HL-60 (cell line): Measurements from ENCODE around the gene ANKH.

Experiments
- DNase-seq, 2 experiments: peaks; one replicate each; pipeline ENCODE4 v3.0.0-alpha.2; 2010 to 2020; ENCODE audit warnings: low read depth in 1 of 2, low spot score in 1 of 2
- H3K27ac ChIP-seq: fragments of 250-450 bp; sonication (Bioruptor Pico); replicated peaks from 2 replicates; pipeline ENCODE4 v1.5.1; 2020; ENCODE audit warnings: mild to moderate bottlenecking, moderate library complexity
- H3K27me3 ChIP-seq: fragments of 250-450 bp; sonication (Bioruptor Pico); 2 replicates; pipeline ENCODE4 v1.5.1; 2021; ENCODE audit warnings: mild to moderate bottlenecking, moderate library complexity; ENCODE audit not compliant: insufficient read depth, poor library complexity, severe bottlenecking
- H3K4me3 ChIP-seq: replicated peaks from 2 replicates; pipeline ENCODE4 v1.5.1; 2011; ENCODE audit warnings: mild to moderate bottlenecking, control low read depth, low read length; ENCODE audit not compliant: insufficient read depth
- GABPA ChIP-seq: IDR thresholded peaks from 2 replicates; pipeline ENCODE4 v1.6.1; 2012; ENCODE audit warnings: low read depth
- POLR2AphosphoS5 ChIP-seq: IDR thresholded peaks from 2 replicates; pipeline ENCODE4 v1.6.1; 2012; ENCODE audit warnings: low read depth
- SPI1 ChIP-seq: IDR thresholded peaks from 2 replicates; pipeline ENCODE4 v1.6.1; 2012; ENCODE audit warnings: low read depth, mild to moderate bottlenecking, borderline replicate concordance
- TF ChIP-seq, protein P1 (sequence below): IDR thresholded peaks from 2 replicates; pipeline ENCODE4 v1.6.1; 2012; ENCODE audit warnings: low read depth; ENCODE audit not compliant: insufficient replicate concordance
- TF ChIP-seq, protein P2 (sequence below): IDR thresholded peaks from one replicate; pipeline ENCODE4 v1.5.1; 2011; ENCODE audit warnings: low read length, control low read depth, inconsistent platforms; ENCODE audit not compliant: insufficient read depth

ANKH gene

GRCh38 chr5:14726066-14726838 lies 145.3 kb downstream of the ANKH start:
- Histone ChIP-seq H3K27ac (no peak overlapping the region), H3K27me3 (peaks cover 3% of the 10 kb centered on the region), H3K4me3 (no peak overlapping the region)
- DNase-seq = no peak
- TF ChIP-seq SPI1 (no peak), POLR2AphosphoS5 (no peak), GABPA (no peak)
- TF ChIP-seq, protein P1, sequence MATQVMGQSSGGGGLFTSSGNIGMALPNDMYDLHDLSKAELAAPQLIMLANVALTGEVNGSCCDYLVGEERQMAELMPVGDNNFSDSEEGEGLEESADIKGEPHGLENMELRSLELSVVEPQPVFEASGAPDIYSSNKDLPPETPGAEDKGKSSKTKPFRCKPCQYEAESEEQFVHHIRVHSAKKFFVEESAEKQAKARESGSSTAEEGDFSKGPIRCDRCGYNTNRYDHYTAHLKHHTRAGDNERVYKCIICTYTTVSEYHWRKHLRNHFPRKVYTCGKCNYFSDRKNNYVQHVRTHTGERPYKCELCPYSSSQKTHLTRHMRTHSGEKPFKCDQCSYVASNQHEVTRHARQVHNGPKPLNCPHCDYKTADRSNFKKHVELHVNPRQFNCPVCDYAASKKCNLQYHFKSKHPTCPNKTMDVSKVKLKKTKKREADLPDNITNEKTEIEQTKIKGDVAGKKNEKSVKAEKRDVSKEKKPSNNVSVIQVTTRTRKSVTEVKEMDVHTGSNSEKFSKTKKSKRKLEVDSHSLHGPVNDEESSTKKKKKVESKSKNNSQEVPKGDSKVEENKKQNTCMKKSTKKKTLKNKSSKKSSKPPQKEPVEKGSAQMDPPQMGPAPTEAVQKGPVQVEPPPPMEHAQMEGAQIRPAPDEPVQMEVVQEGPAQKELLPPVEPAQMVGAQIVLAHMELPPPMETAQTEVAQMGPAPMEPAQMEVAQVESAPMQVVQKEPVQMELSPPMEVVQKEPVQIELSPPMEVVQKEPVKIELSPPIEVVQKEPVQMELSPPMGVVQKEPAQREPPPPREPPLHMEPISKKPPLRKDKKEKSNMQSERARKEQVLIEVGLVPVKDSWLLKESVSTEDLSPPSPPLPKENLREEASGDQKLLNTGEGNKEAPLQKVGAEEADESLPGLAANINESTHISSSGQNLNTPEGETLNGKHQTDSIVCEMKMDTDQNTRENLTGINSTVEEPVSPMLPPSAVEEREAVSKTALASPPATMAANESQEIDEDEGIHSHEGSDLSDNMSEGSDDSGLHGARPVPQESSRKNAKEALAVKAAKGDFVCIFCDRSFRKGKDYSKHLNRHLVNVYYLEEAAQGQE = no peak
- TF ChIP-seq, protein P2, sequence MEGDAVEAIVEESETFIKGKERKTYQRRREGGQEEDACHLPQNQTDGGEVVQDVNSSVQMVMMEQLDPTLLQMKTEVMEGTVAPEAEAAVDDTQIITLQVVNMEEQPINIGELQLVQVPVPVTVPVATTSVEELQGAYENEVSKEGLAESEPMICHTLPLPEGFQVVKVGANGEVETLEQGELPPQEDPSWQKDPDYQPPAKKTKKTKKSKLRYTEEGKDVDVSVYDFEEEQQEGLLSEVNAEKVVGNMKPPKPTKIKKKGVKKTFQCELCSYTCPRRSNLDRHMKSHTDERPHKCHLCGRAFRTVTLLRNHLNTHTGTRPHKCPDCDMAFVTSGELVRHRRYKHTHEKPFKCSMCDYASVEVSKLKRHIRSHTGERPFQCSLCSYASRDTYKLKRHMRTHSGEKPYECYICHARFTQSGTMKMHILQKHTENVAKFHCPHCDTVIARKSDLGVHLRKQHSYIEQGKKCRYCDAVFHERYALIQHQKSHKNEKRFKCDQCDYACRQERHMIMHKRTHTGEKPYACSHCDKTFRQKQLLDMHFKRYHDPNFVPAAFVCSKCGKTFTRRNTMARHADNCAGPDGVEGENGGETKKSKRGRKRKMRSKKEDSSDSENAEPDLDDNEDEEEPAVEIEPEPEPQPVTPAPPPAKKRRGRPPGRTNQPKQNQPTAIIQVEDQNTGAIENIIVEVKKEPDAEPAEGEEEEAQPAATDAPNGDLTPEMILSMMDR = no peak

DNA sequence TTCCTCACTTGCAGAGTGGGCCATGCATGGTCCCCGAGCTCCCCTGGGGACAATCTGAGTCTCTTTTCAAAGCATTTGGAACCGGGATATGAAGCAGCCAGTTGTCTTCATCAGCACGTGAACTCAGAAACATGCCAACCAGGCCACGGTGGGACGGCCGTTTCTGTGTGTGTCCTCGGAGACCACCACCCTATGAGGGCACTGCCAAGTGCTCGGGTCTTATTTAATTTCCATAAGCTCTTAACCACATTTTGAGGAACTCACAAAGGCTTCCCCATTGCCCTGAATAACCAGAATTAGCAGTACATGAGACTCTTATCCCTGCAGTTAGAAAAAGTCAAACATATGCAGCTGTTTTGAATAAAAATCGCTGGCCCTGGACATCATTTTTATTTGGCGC lies 146.9 kb downstream of the ANKH start:
- no peak overlapping the region for H3K4me3 ChIP-seq
- DNase-seq = peak in 1 of 2 experiments; percentile 73
- H3K27ac ChIP-seq = no peak overlapping the region
- TF ChIP-seq, protein P2 = no peak
- peak; percentile 96 for TF ChIP-seq SPI1
- TF ChIP-seq GABPA = no peak
- TF ChIP-seq POLR2AphosphoS5 = no peak
- TF ChIP-seq, protein P1 = no peak
- peaks cover 2% of the 10 kb centered on the region for H3K27me3 ChIP-seq

- Histone ChIP-seq H3K4me3 (no peak overlapping the region), H3K27ac (no peak overlapping the region), H3K27me3 (no peaks in the 10 kb centered on the region)
- DNase-seq = no peak
- no peak for TF ChIP-seq POLR2AphosphoS5
- peak; percentile 80 for TF ChIP-seq SPI1
Measured at GRCh38 chr5:14723701-14724132, 147.9 kb downstream of the ANKH start.

- Histone ChIP-seq H3K4me3 (no peak overlapping the region), H3K27ac (no peak overlapping the region)
- no peak for DNase-seq
Measured at GRCh38 chr5:14722923-14723322, 148.7 kb downstream of the ANKH start.

More at GRCh38 chr5:14722923-14723322, 148.7 kb downstream of the ANKH start:
- H3K27me3 ChIP-seq = no peaks in the 10 kb centered on the region
- TF ChIP-seq GABPA (no peak), SPI1 (no peak)
- TF ChIP-seq, protein P1 = no peak
